Measurements from ENCODE around the gene RAB30.

RAB30 gene

GRCh38 chr11:83068568-83068967 is 3.1 kb downstream of the RAB30 start (continued):
- no peak for TF ChIP-seq ZBTB48 (tag by site-specific recombination; IDR thresholded peaks at IDR 0.05)
- no peak for TF ChIP-seq TSHZ1 (tag by site-specific recombination; IDR thresholded peaks at IDR 0.05; ENCODE audit: borderline replicate concordance)
- TF ChIP-seq ZSCAN23 (tag by site-specific recombination; IDR thresholded peaks at IDR 0.05) = no peak
- no peak for TF ChIP-seq ZNF571 (tag by site-specific recombination; IDR thresholded peaks at IDR 0.05)
- no peak for TF ChIP-seq ZFP69B (tag by site-specific recombination; IDR thresholded peaks at IDR 0.05)
- TF ChIP-seq ZNF423 (tag by site-specific recombination; IDR thresholded peaks at IDR 0.05) = no peak

GRCh38 chr11:83064011-83064410 is 7.7 kb downstream of the RAB30 start:
- no peaks in the 10 kb centered on the region for H3K36me3 ChIP-seq (ENCODE audit: control insufficient read depth in 2 of 2, insufficient read depth in 1 of 2, low read length in 2 of 2)
- H3K4me1 ChIP-seq (ENCODE audit: control insufficient read depth, insufficient read depth, low read length) = no peaks in the 10 kb centered on the region; the same call in 1 of the 2 replicates

GRCh38 chr11:83063073-83063754 is 8.5 kb downstream of the RAB30 start:
- no peaks in the 10 kb centered on the region for H3K36me3 ChIP-seq (ENCODE audit: control insufficient read depth in 2 of 2, insufficient read depth in 1 of 2, low read length in 2 of 2)
- POLR2A ChIA-PET = no interaction called here
- TF ChIP-seq PRDM1 (tag by site-specific recombination; IDR thresholded peaks at IDR 0.05) (0 out of 2 replicates have a peak, but pooled peaks have one; percentile 6), ZNF670 (tag by site-specific recombination; IDR thresholded peaks at IDR 0.05; ENCODE audit: low read depth) (no peak), OVOL3 (tag by site-specific recombination; IDR thresholded peaks at IDR 0.05) (no peak), ELK4 (IDR thresholded peaks at IDR 0.05; ENCODE audit: borderline replicate concordance, low read depth, low read length) (no peak), ZFP37 (tag by site-specific recombination; IDR thresholded peaks at IDR 0.05) (no peak), PRDM6 (tag by site-specific recombination; IDR thresholded peaks at IDR 0.05) (peak; percentile 96)
- H3K4me3 ChIP-seq (ENCODE audit: low read depth, low read length) = no peak overlapping the region
- H3K4me1 ChIP-seq (ENCODE audit: control insufficient read depth, insufficient read depth, low read length) = no peaks in the 10 kb centered on the region
- no peak overlapping the region for H3K27ac ChIP-seq (ENCODE audit: extremely low read depth, low read depth, low read length)
- H3K9me3 ChIP-seq (ENCODE audit: control insufficient read depth, insufficient read depth, low read depth, low read length) = no peaks in the 10 kb centered on the region
- CTCF ChIA-PET = interaction anchor here (0.6 kb wide), 2 partner anchors 112 to 287 kb away, joined by 3 to 5 read pairs; no protein-coding TSS in a partner anchor

More at GRCh38 chr11:83064011-83064410, 7.7 kb downstream of the RAB30 start:
- no peaks in the 10 kb centered on the region for H3K9me3 ChIP-seq (ENCODE audit: control insufficient read depth, insufficient read depth, low read depth, low read length)
- CTCF ChIA-PET = no interaction called here
- no peak overlapping the region for H3K4me3 ChIP-seq (ENCODE audit: low read depth, low read length)
- POLR2A ChIA-PET = interaction anchor here (0.8 kb wide), 1 partner anchor 10 kb away, joined by 3 read pairs; no protein-coding TSS in a partner anchor
- no peak for TF ChIP-seq GLI4 (tag by site-specific recombination; IDR thresholded peaks at IDR 0.05)
- no peak overlapping the region for H3K27ac ChIP-seq (ENCODE audit: extremely low read depth, low read depth, low read length)

GRCh38 chr11:83061883-83062282 is 9.8 kb downstream of the RAB30 start:
- Histone ChIP-seq H3K4me3 (ENCODE audit: low read depth, low read length) (no peak overlapping the region), H3K4me1 (ENCODE audit: control insufficient read depth, insufficient read depth, low read length) (no peaks in the 10 kb centered on the region), H3K36me3 (ENCODE audit: control insufficient read depth in 2 of 2, insufficient read depth in 1 of 2, low read length in 2 of 2) (no peaks in the 10 kb centered on the region), H3K9me3 (ENCODE audit: control insufficient read depth, insufficient read depth, low read depth, low read length) (no peaks in the 10 kb centered on the region), H3K27ac (ENCODE audit: extremely low read depth, low read depth, low read length) (no peak overlapping the region)
- POLR2A ChIA-PET = no interaction called here
- CTCF ChIA-PET = interaction anchor here (1.5 kb wide), 1 partner anchor 21 kb away, joined by 6 read pairs; no protein-coding TSS in a partner anchor
- TF ChIP-seq PRDM4 (tag by site-specific recombination; IDR thresholded peaks at IDR 0.05) (no peak), ZNF501 (tag by site-specific recombination; IDR thresholded peaks at IDR 0.05) (no peak), ZNF148 (tag by site-specific recombination; IDR thresholded peaks at IDR 0.05; ENCODE audit: borderline replicate concordance) (no peak), ZNF354C (tag by site-specific recombination; IDR thresholded peaks at IDR 0.05; ENCODE audit: borderline replicate concordance, low read depth) (no peak)
